ENCODE measurements around the gene FNBP1.
"Not testable (repeated sequence)": the region's sequence is repeated elsewhere in the genome, so short reads cannot be mapped to it uniquely, and the experiment has no call there.

Gene FNBP1

DNA sequence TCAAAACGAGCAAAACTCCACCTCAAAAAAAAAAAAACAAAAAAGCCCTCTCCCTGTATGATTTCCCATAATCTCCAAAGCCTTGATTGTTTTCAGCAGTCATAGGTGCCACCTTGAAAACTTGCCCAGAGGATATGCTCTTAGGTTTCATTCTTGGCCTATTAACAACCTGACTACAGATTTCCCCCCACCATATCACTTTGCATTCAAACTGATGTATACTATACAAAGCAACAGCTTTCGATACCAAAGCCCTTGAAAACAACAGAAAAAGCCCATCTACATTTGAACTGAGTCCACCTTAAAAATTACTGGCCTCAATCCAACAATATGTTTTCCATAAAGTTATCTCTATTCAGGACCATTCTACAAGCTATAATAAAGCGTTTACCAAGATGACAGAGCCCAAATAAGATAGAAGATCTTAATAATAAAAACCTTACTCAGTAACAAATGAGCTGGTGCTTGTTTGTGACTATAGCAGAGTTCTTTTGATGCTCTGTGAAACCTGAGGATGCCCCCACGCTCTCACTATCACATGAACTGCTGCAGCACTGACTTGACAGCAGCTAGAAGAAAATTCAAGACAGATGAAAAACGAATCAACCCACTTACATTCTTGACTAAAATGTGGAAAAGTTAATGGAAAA lies 44.4 kb downstream of the FNBP1 start:
- H3K4me3 ChIP-seq (ENCODE audit: low read length): no peak overlapping the region
- no peak for DNase-seq (ENCODE audit: low read depth, low spot score)

DNA sequence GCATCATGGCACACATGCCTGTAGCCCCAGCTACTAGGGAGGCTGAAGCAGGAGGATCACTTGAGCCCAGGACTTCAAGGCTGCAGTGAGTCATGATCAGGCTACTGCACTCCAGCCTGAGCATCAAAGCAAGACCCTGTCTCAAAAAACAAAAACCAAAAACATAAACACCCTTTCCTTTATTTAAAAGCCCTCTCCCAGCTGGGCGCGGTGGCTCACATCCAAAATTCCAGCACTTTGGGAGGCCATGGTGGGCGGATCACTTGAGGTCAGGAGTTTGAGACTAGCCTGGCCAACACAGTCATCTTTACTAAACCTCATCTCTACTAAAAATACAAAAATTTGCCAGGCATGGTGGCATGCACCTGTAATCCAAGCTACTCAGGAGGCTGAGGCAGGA lies 45.3 kb downstream of the FNBP1 start:
- not testable (repeated sequence) for H3K4me3 ChIP-seq (ENCODE audit: low read length); DNase-seq (ENCODE audit: low read depth, low spot score)

DNA sequence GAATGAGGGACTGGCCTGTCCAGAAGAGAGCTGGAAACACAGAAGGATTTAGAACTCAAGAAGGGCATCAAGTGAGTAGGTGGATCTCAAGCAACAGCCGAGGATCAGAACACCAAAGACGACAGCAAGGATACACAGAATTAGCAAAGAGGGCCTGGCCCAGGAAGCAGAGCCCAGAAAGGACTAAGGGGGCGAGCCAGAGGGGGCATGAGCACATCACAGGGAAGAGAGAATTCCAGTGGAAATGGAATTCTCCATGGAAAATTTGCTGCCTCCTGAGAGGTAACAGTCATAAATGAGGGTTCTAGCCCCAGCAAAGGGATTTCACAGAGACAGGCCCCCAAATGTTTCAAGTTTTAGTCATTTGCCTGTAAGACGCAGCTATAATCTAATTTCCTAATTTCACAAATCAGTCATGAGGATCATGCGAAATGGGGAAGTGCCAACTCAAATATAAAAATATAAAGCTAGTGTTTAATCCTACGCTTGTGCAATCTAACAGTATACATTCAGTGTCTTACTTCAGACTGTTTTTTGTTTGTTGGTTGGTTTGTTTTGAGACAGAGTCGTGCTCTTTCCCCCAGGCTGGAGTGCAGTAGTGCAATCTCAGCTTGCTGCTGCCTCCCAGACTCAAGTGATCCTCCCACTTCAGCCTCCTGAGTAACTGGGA lies 46.7 kb downstream of the FNBP1 start:
- no peak for DNase-seq (ENCODE audit: low read depth, low spot score)
- H3K4me3 ChIP-seq (ENCODE audit: low read length): no peak overlapping the region

DNA sequence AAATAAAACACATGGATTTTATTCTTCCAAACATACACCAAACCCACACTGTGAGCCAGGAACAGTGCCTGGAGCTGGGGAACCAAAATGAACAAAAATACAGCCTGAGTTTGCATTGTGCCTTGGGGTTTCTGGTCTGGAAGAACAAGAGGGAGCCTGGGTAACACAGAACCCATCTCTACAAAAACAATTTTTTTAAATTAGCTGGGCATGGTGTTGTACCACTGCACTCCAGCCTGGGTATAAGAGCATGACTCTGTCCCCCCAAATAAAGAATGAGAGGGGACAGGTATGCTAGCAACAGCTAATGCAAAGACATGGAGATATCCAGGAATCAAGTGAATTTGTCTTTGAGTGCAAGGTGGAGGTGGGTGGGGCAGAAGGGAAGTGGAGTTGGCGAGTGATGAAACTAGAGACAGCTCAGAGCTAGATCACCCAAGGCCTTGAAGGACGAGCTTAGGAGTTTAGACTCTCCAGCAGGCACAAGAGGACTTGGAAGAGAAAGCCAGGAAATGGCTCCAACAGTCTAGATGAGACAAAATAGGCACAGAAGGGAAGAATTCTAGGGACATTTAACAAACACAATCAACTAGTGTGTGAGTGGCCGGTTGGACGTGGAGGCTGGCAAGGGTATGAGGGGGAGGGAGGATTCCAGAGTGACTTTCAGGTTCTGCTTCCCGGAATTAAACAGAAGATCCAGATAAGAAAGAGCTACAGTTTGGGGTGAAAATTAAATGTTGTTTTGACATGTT lies 47.4 kb downstream of the FNBP1 start:
- H3K4me3 ChIP-seq (ENCODE audit: low read length): no peak overlapping the region
- no peak for DNase-seq (ENCODE audit: low read depth, low spot score)

DNA sequence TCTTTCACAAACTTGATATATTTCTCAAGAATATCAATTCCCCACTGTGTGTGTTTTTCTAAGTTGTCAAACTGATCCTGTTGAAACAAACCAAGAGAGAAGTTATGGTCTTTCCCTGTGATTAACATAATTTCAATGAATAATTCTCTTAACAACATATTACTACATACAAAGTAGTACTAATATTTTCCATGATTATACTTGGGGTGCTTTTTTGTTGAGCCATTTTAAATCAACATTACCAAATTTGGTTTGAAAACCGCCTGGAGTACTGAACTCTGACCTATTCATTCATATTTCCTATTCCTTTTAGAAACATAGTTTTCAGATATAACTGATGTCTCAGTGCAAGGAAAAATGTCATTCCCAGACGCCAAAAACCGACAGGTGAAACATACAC lies 48.1 kb downstream of the FNBP1 start:
- no peak overlapping the region for H3K4me3 ChIP-seq (ENCODE audit: low read length)
- no peak for DNase-seq (ENCODE audit: low read depth, low spot score)

DNA sequence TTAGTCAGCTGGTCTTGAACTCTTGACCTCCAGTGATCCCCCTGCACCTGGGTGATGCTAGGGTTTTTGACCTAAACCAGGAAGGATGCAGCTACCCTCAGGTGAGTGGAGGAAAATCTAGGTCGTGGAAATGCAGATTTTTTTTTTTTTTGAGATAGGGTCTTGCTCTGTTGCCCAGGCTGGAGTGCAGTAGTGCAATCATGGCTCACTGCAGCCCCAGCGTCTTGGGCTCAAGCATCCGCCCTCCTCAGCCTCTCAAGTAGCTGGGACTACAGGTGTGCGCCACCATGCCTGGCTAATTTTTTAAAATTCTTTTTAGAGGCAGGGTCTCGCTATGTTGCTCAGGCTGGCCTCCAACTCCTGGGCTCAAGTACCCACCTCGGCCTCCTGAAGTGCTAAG lies 51.9 kb downstream of the FNBP1 start:
- not testable (repeated sequence) for DNase-seq (ENCODE audit: low read depth, low spot score); H3K4me3 ChIP-seq (ENCODE audit: low read length)

DNA sequence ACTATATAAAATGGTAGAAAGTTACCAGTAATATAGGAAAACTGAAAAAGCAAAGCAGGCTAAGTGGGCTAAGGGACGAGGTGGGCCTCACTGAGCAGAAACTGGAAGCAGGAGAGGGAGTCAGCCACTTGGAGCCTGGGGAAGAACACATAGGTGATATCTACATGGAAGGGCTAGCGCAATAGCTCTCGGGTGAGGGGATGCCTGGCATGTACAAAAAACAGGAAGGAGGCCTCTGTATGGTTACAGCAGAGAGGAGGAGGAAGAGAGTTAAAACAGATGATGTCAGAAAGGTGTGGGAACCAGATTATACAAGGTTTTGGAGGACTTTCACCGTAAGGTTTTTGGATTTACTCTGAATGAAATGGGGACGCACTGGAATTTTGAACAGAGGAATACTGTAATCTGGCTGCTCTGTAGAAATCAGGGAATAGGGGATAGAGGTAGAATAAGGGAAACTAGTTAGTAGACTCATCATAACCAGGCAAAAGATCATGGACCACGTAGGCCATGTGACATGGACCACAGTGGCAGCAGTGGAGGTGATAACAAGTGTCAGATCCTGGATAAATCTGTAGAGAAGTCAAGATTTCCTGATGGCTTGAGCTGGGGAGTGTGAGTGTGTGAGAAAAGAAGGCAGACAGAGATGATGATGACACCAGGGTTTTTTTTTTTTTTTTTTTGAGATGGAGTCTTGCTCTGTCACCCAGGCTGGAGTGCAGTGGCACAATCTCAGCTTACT lies 52.5 kb downstream of the FNBP1 start:
- no peak overlapping the region for H3K4me3 ChIP-seq (ENCODE audit: low read length)

DNA sequence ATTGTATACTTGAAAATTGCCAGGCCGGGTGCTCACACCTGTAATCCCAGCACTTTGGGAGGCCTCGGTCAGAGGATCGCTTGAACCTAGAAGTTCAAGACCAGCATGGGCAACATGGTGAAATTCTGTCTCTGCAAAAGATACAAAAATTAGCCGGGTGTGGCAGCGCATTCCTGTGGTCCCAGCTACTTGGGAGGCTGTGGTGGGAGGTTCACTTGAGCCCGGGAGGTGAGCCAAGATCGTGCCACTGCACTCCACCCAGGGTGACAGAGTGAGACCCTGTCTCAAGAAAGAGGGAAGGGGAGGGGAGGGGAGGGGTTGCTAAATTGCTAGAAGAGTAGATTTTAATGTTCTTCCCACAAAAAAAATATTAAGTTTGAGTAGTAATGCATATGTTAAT lies 53.2 kb downstream of the FNBP1 start:
- no peak for DNase-seq (ENCODE audit: low read depth, low spot score)
- no peak overlapping the region for H3K4me3 ChIP-seq (ENCODE audit: low read length)

More for the DNA sequence above, 52.5 kb downstream of the FNBP1 start:
- DNase-seq (ENCODE audit: low read depth, low spot score): no peak

DNA sequence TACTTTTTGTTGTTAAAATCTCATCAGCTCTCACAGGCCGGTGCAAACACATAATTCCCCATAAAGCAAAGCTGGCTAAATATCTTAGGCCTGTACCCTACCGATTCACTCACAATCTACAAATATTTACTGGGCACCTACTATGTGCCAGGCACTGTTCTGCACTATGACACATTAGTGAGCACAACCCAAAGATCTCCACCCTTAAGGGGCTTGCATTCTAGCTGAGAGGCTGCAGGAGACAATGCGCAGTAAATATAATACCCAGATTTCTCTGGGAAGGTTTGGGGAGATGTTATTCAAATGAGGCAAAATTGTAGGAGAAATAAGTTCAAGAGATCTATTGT lies 53.7 kb downstream of the FNBP1 start:
- H3K4me3 ChIP-seq (ENCODE audit: low read length): no peak overlapping the region
- no peak for DNase-seq (ENCODE audit: low read depth, low spot score)

DNA sequence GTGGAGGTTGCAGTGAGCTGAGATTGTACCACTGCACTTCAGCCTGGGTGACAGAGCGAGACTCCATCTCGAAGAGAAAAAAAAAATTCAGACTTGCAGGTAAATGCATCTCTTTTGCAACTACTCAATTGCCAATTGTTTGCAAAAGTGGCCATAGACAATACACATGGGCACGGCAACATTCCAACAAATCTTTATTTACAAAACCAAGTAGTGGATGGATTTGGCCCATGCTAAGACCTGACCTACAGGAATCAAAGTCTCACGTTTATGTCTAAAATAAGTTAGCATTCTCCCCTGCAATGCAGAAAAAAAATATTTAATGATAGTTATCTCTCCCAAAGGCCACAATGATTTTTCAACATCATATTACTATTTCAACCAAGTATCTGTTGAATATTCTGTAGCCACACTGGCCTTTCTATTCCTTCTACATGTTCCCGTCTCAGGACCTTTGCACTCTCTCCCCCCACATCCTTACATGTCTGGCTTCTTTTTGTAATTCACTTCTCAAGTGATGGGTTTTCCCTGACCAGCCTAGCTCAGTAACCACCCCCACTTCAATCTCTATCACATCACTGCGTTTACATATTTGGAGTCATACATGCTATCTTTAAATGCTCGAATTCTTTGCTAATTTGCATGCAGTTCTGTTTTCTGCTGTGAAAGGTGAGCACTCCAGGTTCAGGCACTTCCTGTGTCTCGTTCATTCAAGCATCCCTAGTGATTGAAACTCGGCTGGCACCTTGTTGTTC lies 54.2 kb downstream of the FNBP1 start:
- no peak overlapping the region for H3K4me3 ChIP-seq (ENCODE audit: low read length)
- DNase-seq (ENCODE audit: low read depth, low spot score): no peak

DNA sequence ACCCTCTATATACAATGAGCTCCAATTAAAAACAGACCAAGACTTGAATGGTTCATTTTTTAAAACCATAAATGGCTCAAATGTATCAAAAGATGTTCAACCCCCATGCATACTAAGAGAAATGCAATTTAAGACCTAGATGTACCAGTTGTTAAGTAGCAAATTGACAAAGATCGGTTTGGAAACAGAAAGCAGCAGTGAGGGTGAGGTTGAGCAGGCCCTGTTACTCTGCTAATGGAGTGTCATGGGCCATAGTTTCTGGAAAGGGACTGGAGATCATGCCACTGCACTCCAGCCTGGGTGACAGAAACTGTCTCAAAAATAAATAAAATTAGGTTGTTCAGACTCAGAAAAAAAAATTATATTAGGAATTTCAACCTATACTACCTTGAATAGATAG lies 55.0 kb downstream of the FNBP1 start:
- no peak overlapping the region for H3K4me3 ChIP-seq (ENCODE audit: low read length)
- no peak for DNase-seq (ENCODE audit: low read depth, low spot score)

DNA sequence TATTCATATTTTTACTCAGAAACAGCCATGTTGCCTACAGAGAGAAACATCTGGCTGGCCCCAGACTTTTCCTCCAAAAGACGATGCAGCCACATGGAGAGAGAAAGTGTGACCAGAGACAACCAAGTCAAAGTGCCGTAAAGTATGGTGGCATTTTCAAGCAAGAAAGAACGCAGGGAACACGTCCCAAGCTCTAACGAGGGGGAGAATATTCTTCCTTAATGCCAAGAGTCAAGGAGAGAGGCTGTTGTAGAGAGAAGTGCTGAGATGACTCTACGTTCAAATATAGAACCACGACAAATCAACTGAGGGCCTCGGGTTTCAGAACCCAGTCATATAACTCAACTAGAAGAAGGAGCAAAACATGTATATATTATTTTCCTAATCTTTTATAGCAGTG lies 55.9 kb downstream of the FNBP1 start:
- DNase-seq (ENCODE audit: low read depth, low spot score): no peak
- H3K4me3 ChIP-seq (ENCODE audit: low read length): no peak overlapping the region

DNA sequence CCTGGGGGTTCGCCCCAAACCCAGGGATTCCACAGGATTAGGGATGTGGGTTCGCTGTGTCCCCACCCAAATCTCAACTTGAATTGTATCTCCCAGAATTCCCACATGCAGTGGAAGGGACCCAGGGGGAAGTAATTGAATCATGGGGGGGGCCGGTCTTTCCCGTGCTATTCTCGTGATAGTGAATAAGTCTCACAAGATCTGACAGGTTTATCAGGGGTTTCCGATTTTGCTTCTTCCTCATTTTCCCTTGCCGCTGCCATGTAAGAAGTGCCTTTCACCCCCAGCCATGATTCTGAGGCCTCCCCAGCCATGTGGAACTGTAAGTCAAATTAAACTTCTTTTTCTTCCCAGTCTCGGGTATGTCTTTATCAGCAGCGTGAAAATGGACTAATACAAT lies 58.4 kb downstream of the FNBP1 start:
- DNase-seq (ENCODE audit: low read depth, low spot score); H3K4me3 ChIP-seq (ENCODE audit: low read length): not testable (repeated sequence)

DNA sequence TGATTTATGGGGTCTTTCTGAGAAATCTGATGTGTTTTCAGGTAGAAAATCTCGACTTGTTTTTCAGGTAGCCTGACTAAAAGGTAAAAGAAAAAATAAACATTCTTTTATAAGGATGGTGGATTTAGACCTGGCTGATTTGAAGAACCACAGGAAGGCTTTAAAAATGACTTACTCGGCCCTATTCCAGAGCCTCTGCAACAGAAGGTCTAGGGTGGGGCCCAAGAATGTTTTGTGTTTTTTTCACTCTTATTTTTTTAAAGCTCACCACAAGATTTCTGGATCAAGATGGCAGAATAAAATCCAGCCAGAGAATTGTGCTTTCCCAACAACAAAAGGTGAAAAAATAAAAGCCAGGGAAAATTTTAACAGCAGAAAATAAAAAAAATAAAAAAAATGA lies 59.1 kb downstream of the FNBP1 start:
- DNase-seq (ENCODE audit: low read depth, low spot score): no peak
- no peak overlapping the region for H3K4me3 ChIP-seq (ENCODE audit: low read length)

DNA sequence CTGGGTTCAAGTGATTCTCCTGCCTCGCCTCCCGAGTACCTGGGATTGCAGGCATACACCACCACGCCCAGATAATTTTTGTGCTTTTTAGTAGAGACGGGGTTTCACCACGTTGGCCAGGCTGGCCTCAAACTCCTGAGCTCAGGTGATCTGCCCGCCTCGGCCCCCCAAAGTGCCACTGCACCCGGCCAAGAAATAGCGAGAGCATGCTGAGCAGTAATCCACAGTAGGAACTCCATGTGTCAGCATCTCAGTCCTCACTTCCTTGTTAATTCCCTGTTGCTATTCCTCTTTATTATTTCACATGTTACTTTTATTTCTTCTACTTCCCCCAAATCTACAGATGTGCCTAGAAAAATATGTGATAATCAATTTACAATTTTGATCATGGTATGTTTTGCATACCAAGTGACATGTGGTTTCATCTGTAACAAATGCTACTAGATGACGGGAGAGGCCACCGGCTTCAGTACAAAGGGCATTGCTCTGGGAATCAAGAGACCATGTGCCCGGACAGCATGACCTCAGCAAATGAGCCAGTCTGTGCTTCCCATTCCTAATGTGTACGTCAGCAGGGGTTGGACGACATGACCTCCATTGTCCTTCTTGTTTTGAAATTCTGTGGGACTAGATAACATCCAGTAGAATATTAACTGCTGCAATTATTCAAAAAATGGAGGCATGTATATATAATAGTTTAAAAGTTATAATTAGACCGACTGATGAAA lies 61.6 kb downstream of the FNBP1 start:
- no peak for DNase-seq (ENCODE audit: low read depth, low spot score)
- H3K4me3 ChIP-seq (ENCODE audit: low read length): no peak overlapping the region

DNA sequence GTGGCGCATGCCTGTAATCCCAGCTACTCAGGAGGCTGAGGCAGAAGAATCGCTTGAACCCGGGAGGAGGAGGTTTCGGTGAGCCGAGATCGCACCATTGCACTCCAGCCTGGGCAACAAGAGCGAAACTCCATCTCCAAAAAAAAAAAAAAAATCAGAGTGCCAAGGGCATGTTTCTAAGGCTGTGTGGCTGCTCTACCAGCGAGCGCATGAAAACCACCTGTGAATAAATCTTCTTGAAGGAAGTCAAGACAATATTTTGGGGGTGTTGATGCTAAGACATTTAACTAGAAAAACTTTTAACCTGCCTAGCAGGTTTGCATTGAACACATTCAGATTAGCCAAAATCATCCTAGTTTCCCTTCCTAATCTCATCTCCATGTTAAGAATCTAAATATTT lies 62.8 kb downstream of the FNBP1 start:
- not testable (repeated sequence) for H3K4me3 ChIP-seq (ENCODE audit: low read length); DNase-seq (ENCODE audit: low read depth, low spot score)

DNA sequence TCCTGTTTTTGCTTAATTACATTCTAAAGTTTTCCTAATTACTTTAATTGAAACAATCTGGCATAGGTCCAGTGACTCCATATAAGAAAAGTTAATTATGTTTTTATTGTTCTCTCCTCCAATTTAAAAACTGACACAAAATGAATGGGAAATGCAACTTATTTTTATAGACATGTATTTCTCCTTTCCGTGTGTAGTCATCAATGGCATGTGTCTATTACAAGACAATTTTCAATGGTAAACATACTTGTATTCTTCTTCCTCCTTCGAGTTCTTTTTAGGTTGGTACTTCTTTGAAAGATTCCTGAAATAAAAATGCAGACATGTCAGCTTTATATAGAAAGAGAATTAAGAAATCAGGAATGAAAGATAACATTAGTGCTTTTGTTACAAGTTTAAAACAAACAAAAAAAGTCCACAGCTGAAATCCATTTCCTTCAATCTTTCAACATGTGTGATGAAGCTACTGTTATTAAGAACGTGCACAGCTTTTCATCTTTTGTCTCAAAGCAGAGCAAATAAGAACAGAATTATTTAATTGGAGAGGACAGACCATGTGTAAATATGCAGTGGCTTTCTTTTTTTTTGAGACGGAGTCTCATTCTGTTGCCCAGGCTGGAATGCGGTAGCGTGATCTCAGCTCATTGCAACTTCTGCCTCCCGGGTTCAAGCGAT lies 63.8 kb downstream of the FNBP1 start:
- H3K4me3 ChIP-seq (ENCODE audit: low read length): no peak overlapping the region
- DNase-seq (ENCODE audit: low read depth, low spot score): no peak

DNA sequence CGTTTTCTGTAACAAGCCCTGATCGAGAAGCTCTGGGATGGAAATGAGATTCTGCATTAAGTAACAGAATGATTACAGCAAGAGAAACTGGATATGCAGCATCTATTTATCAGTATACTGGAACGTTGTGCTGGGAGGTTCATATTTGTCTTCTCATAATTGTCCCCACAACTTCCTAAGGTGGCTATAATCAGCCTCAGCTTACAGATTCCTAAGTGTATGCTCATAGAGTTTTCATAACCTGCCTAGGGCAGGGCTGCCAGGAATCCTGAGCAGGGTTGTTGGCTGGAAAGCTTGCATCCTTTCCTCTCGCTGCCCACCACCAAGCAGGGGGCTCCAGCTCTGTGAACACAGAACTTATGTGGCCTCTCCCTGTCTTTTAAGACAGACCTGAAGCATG lies 70.2 kb downstream of the FNBP1 start:
- H3K4me3 ChIP-seq (ENCODE audit: low read length): no peak overlapping the region
- DNase-seq (ENCODE audit: low read depth, low spot score): no peak

Data from Jurkat, Clone E6-1 (cell line).